H9 (cell line): ENCODE results near the gene PALD1. TPM values are rescaled to one million over a fixed set of nuclear protein-coding genes. Genes with fewer than 3 reads are reported as not detected.

ENCODE experiments used
- DNase-seq: peaks from one replicate; pipeline ENCODE4 v3.0.0-alpha.2; 2017
- H2AFZ ChIP-seq: one replicate; pipeline ENCODE4 v1.6.1; 2013; ENCODE audit warnings: mild to moderate bottlenecking, low read length, control low read depth, moderate library complexity
- H2AK5ac ChIP-seq: 2 replicates; pipeline ENCODE4 v1.6.1; 2013; ENCODE audit warnings: low read length, control low read depth, mixed read lengths; ENCODE audit not compliant: insufficient read length
- H2BK120ac ChIP-seq: one replicate; pipeline ENCODE4 v1.6.1; 2013; ENCODE audit warnings: low read depth, mild to moderate bottlenecking, low read length, control low read depth, inconsistent platforms; ENCODE audit not compliant: poor library complexity, severe bottlenecking
- H2BK12ac ChIP-seq: 2 replicates; pipeline ENCODE4 v1.6.1; 2013; ENCODE audit warnings: low read length, control low read depth, mixed read lengths, low read depth; ENCODE audit not compliant: insufficient read length
- H2BK15ac ChIP-seq: 2 replicates; pipeline ENCODE4 v1.6.1; 2013; ENCODE audit warnings: low read depth, low read length, control low read depth
- H2BK20ac ChIP-seq: one replicate; pipeline ENCODE4 v1.6.1; 2013; ENCODE audit warnings: low read depth, mild to moderate bottlenecking, low read length, control low read depth, inconsistent platforms; ENCODE audit not compliant: poor library complexity, severe bottlenecking
- H2BK5ac ChIP-seq: 2 replicates; pipeline ENCODE4 v1.6.1; 2013; ENCODE audit warnings: low read length, control low read depth, mixed read lengths; ENCODE audit not compliant: insufficient read length
- H3K14ac ChIP-seq: 2 replicates; pipeline ENCODE4 v1.6.1; 2013; ENCODE audit warnings: low read length, control low read depth; ENCODE audit not compliant: insufficient read depth
- H3K18ac ChIP-seq: 2 replicates; pipeline ENCODE4 v1.6.1; 2013; ENCODE audit warnings: low read depth, mild to moderate bottlenecking, mixed read lengths, low read length, control low read depth; ENCODE audit not compliant: insufficient read length
- H3K23ac ChIP-seq: 2 replicates; pipeline ENCODE4 v1.6.1; 2013; ENCODE audit warnings: low read length, control low read depth, mixed read lengths, low read depth; ENCODE audit not compliant: insufficient read length
- H3K23me2 ChIP-seq: 2 replicates; pipeline ENCODE4 v1.6.1; 2013; ENCODE audit warnings: low read depth, mild to moderate bottlenecking, mixed read lengths, low read length, control low read depth; ENCODE audit not compliant: insufficient read length, poor library complexity, severe bottlenecking
- H3K27ac ChIP-seq: 2 replicates; pipeline ENCODE4 v1.5.1; 2013; ENCODE audit warnings: low read length, control low read depth, mixed read lengths, low read depth; ENCODE audit not compliant: insufficient read length
- H3K27me3 ChIP-seq: 2 replicates; pipeline ENCODE4 v1.6.1; 2013; ENCODE audit warnings: low read length, control low read depth, inconsistent platforms; ENCODE audit not compliant: insufficient read depth
- H3K4ac ChIP-seq: 2 replicates; pipeline ENCODE4 v1.6.1; 2013; ENCODE audit warnings: low read depth, mild to moderate bottlenecking, control low read depth, inconsistent platforms, low read length, moderate library complexity
- H3K4me1 ChIP-seq: 2 replicates; pipeline ENCODE4 v1.6.1; 2013; ENCODE audit warnings: low read length, control low read depth, inconsistent platforms; ENCODE audit not compliant: insufficient read depth
- H3K4me2 ChIP-seq: 2 replicates; pipeline ENCODE4 v1.6.1; 2013; ENCODE audit warnings: low read length, control low read depth, mixed read lengths; ENCODE audit not compliant: insufficient read length, insufficient read depth
- H3K56ac ChIP-seq: 2 replicates; pipeline ENCODE4 v1.6.1; 2013; ENCODE audit warnings: low read depth, mild to moderate bottlenecking, mixed read lengths, low read length, control low read depth; ENCODE audit not compliant: insufficient read length
- H3K79me1 ChIP-seq: 2 replicates; pipeline ENCODE4 v1.6.1; 2013; ENCODE audit warnings: low read depth, mild to moderate bottlenecking, moderate library complexity, low read length, control low read depth, inconsistent platforms; ENCODE audit not compliant: insufficient read depth, poor library complexity, severe bottlenecking
- H3K79me2 ChIP-seq: 2 replicates; pipeline ENCODE4 v1.6.1; 2013; ENCODE audit warnings: low read length, control low read depth, inconsistent platforms; ENCODE audit not compliant: insufficient read depth
- H3K9ac ChIP-seq: 2 replicates; pipeline ENCODE4 v1.6.1; 2013; ENCODE audit warnings: low read length, control low read depth, mixed read lengths; ENCODE audit not compliant: insufficient read length; ENCODE audit errors: extremely low read depth
- H3K9me3 ChIP-seq: one replicate; pipeline ENCODE4 v1.6.1; 2013; ENCODE audit warnings: low read depth, low read length, inconsistent platforms; ENCODE audit not compliant: control insufficient read depth
- H3T11ph ChIP-seq: one replicate; pipeline ENCODE4 v1.6.1; 2013; ENCODE audit warnings: mild to moderate bottlenecking, low read length, control low read depth, inconsistent platforms
- H4K20me1 ChIP-seq: one replicate; pipeline ENCODE4 v1.6.1; 2013; ENCODE audit not compliant: control insufficient read depth, insufficient read length, insufficient read depth
- H4K5ac ChIP-seq: 2 replicates; pipeline ENCODE4 v1.6.1; 2013; ENCODE audit warnings: low read depth, mild to moderate bottlenecking, mixed read lengths, low read length, control low read depth; ENCODE audit not compliant: insufficient read length
- H4K8ac ChIP-seq: replicated peaks from 2 replicates; pipeline ENCODE4 v1.6.1; 2013; ENCODE audit warnings: low read length, control low read depth, mixed read lengths, low read depth; ENCODE audit not compliant: insufficient read length
- H4K91ac ChIP-seq: 2 replicates; pipeline ENCODE4 v1.6.1; 2013; ENCODE audit warnings: low read depth, mild to moderate bottlenecking, moderate library complexity, mixed read lengths, low read length, control low read depth; ENCODE audit not compliant: insufficient read length
- H3K27ac Mint-ChIP-seq, 3 experiments: 2 replicates in 2 of 3; 3 replicates in 1 of 3; pipeline ENCODE4 v1.8.0; 2020 to 2021; ENCODE audit warnings: mixed read lengths in 3 of 3, mild to moderate bottlenecking in 1 of 3, moderate library complexity in 1 of 3
- H3K27me3 Mint-ChIP-seq: 2 replicates; pipeline ENCODE4 v1.8.0; 2021; ENCODE audit warnings: low read depth, mild to moderate bottlenecking, moderate library complexity, mixed read lengths
- H3K36me3 Mint-ChIP-seq, 3 experiments: 2 replicates in 2 of 3; 3 replicates in 1 of 3; pipeline ENCODE4 v1.8.0; 2020 to 2021; ENCODE audit warnings: low read depth in 3 of 3, mixed read lengths in 3 of 3; ENCODE audit not compliant: insufficient read depth in 1 of 3
- H3K4me1 Mint-ChIP-seq, 2 experiments: 2 replicates each; pipeline ENCODE4 v1.8.0; 2020; ENCODE audit warnings: mixed read lengths in 2 of 2
- H3K4me3 Mint-ChIP-seq, 2 experiments: 2 replicates in 1 of 2; 3 replicates in 1 of 2; pipeline ENCODE4 v1.8.0; 2020 to 2021; ENCODE audit warnings: mild to moderate bottlenecking in 2 of 2, mixed read lengths in 2 of 2, moderate library complexity in 1 of 2
- H3K9me3 Mint-ChIP-seq, 2 experiments: 2 replicates in 1 of 2; 3 replicates in 1 of 2; pipeline ENCODE4 v1.8.0; 2020; ENCODE audit warnings: mild to moderate bottlenecking in 2 of 2, mixed read lengths in 2 of 2, moderate library complexity in 1 of 2
- WGBS: extraction: QIAGEN DNeasy Blood & Tissue Kit; methylation state at CpG from one replicate; pipeline ENCODE4 v1.1.7; 2013; ENCODE audit warnings: missing lambda C conversion rate, low lambda C conversion rate, mixed read lengths; ENCODE audit not compliant: insufficient read length; ENCODE audit errors: extremely low coverage; 5-methylcytosine and 5-hydroxymethylcytosine counted together
- total RNA-seq: library from RNA; stranded (reverse); gene quantifications from 2 replicates; pipeline ENCODE4 v1.2.1, GENCODE V29; 2021
- TF ChIP-seq, protein P1 (sequence below): fragments of 200-600 bp; sonication (generic); conservative IDR thresholded peaks from 3 replicates; pipeline ENCODE4 v1.8.0; 2021; ENCODE audit warnings: antibody characterized with exemption, mild to moderate bottlenecking

The PALD1 gene
- total RNA-seq, 1 experiment from 2014 or later: 21.1 TPM

DNA sequence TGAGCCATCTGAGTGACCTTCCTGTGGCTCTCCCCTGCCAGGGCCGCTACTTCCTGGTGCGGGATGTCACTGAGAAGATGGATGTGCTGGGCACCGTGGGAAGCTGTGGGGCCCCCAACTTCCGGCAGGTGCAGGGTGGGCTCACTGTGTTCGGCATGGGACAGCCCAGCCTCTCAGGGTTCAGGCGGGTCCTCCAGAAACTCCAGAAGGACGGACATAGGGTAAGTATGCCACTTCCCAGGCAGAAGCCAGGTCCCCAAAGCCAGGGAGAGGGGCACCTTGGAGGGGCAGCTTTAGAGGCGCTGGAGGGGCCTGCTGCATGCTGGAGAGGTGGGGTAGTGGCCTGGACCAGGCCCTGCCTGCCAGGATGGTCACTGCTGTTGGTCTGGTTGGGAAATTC, 51.3 kb downstream of the PALD1 start:
- H3K27me3 ChIP-seq: no peaks in the 10 kb centered on the region
- H3K27ac ChIP-seq: no peak overlapping the region
- no peak overlapping the region for H4K8ac ChIP-seq
- no peaks in the 10 kb centered on the region for H3K79me1 ChIP-seq
- TF ChIP-seq, protein P1, sequence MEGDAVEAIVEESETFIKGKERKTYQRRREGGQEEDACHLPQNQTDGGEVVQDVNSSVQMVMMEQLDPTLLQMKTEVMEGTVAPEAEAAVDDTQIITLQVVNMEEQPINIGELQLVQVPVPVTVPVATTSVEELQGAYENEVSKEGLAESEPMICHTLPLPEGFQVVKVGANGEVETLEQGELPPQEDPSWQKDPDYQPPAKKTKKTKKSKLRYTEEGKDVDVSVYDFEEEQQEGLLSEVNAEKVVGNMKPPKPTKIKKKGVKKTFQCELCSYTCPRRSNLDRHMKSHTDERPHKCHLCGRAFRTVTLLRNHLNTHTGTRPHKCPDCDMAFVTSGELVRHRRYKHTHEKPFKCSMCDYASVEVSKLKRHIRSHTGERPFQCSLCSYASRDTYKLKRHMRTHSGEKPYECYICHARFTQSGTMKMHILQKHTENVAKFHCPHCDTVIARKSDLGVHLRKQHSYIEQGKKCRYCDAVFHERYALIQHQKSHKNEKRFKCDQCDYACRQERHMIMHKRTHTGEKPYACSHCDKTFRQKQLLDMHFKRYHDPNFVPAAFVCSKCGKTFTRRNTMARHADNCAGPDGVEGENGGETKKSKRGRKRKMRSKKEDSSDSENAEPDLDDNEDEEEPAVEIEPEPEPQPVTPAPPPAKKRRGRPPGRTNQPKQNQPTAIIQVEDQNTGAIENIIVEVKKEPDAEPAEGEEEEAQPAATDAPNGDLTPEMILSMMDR: no peak
- Mint-ChIP-seq H3K27me3 (no peaks in the 10 kb centered on the region), H3K36me3 (peaks cover 0 to 11% (median 5%) of the 10 kb centered on the region in 3 experiments; a peak in 5 of 7 replicates), H3K9me3 (no peaks in the 10 kb centered on the region), H3K27ac (no peak overlapping the region), H3K4me1 (peaks cover 2 to 6% of the 10 kb centered on the region in 2 experiments; a peak in 2 of 4 replicates), H3K4me3 (no peak overlapping the region)
- H3K9ac ChIP-seq: no peak overlapping the region
- no peaks in the 10 kb centered on the region for H3K4me1 ChIP-seq
- H4K5ac ChIP-seq: no peak overlapping the region
- no peak overlapping the region for H2AK5ac ChIP-seq
- DNase-seq: no peak
- H3K4ac ChIP-seq: no peak overlapping the region
- H3K56ac ChIP-seq: no peak overlapping the region
- no peak overlapping the region for H3K14ac ChIP-seq
- WGBS: no CpG with 5 or more reads among the region's 8 CpGs
- H2AFZ ChIP-seq: no peak overlapping the region
- H3T11ph ChIP-seq: no peak overlapping the region
- no peak overlapping the region for H2BK5ac ChIP-seq
- no peak overlapping the region for H3K18ac ChIP-seq
- H2BK15ac ChIP-seq: no peak overlapping the region
- no peaks in the 10 kb centered on the region for H3K23me2 ChIP-seq
- H4K91ac ChIP-seq: no peak overlapping the region
- no peak overlapping the region for H3K4me2 ChIP-seq
- no peak overlapping the region for H2BK12ac ChIP-seq
- H2BK20ac ChIP-seq: no peak overlapping the region
- H4K20me1 ChIP-seq: no peaks in the 10 kb centered on the region
- H2BK120ac ChIP-seq: no peak overlapping the region
- H3K23ac ChIP-seq: no peak overlapping the region
- no peaks in the 10 kb centered on the region for H3K9me3 ChIP-seq
- H3K79me2 ChIP-seq: no peaks in the 10 kb centered on the region
